Inflammatory macrophage treated with lipopolysaccharide for 1 hour (primary cell): ENCODE results near the gene ZSWIM7.
"Not testable (repeated sequence)": the region's sequence is repeated elsewhere in the genome, so short reads cannot be mapped to it uniquely, and the experiment has no call there.

Experiments
- DNase-seq, 2 donors: peaks; one replicate each; pipeline ENCODE4 v3.0.0-alpha.2; 2020 to 2022

Gene ZSWIM7

DNA sequence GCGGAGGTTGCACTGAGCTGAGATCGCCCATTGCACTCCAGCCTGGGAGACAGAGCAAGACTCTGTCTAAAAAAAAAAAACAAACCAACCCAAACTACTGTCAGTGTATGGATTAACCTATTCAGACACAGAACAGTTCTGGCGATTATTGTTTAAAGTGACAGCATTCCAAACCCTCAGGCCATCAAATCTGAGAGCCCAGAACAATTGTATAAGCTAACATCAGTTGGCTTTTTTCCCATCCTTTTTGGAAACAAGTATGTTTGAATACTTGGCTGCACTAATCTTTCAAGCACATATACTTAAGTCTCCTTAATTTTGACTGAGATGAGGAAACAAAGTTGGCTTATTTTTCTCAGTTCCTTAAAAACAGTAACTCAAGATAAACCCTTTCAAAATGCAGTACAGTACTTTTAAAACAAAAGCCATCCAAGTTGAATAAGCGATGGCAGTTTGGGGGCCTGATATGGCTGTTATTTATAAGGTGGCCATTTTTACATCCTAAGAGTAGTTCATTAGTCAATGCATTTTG lies 1.4 kb downstream of the ZSWIM7 start:
- DNase-seq = peak in 1 of 2 donors; percentile 43

DNA sequence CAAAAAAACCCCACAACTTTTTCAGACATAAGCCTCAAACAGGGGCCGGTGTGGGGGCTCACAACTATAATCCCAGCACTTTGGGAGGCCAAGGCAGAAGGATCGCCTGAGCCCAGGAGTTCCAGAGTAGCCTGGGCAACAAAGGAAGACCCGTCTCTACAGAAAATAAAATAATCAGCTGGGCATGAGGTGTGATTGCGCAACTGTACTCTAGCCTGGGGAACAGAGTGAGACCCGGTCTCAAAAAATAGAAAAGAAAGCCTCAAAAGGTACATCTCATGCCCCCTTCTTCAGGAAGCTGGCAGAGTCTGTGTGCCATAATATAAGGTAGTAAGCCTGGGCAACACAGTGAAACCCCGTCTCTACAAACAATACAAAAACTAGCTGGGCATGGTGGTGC lies 3.2 kb downstream of the ZSWIM7 start:
- no peak for DNase-seq

DNA sequence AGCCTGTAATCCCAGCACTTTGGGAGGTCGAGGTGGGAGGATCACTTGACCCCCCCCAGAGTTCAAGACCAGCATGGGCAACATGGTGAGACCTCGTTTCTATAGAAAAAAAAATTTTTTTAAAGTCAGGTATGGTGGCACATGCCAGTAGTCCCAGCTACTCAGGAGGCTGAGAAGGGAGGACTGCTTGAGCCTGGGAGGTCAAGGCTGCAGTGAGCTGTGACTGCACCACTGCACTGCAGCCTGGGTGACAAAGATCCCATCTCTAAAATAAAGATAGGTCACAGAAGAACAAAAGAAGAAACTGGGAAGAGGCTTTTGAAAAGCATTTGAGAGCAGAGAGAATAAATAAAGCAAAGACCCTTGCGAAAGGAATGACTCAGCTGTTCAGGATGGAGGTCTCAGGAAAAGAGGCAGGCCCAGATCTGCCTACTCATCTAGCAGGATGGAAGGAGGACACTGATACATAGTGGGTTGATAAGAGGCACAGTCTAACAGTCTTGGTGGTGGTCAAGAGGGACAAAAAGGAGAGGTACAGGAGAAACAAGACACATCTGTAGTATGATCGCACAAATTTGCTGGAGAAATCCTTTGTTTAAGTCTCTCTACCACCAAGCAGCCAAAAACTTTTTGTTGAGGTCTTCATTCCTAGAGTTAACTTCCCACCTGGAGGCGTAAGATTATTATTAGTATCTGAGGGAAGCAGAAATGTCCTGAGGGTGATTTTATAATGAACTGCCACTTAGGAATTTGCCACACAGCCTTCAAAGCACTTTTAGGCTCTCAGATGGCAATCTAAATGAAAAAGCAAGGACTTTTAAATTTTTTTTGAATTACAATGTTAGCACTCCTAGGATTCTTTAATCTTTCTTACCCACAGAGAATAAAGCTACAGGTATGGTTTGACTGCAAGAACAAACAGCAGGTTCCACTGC lies 17.6 kb downstream of the ZSWIM7 start:
- no peak for DNase-seq

DNA sequence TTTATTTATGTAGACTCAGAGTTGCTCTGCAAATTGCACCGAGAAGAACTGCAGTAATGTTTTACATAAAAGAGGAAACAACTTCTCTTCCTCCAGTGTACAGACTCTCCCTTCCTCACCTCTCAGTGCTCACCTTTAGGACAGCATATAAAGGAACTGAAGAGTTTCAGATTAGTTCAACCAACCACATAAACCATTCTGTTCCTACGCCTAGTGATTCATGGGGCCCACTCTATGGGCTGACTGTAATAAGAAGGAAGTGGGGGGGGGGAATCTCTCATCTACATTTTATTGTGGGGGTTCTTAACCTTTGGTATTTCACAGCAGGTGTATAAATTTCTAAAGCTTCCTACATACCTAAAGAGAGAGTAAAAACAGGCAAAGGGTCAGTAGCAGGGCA lies 18.3 kb downstream of the ZSWIM7 start:
- DNase-seq = no peak

GRCh38 chr17:15979013-15979412 lies 20.5 kb downstream of the ZSWIM7 start:
- DNase-seq = not testable (repeated sequence)

DNA sequence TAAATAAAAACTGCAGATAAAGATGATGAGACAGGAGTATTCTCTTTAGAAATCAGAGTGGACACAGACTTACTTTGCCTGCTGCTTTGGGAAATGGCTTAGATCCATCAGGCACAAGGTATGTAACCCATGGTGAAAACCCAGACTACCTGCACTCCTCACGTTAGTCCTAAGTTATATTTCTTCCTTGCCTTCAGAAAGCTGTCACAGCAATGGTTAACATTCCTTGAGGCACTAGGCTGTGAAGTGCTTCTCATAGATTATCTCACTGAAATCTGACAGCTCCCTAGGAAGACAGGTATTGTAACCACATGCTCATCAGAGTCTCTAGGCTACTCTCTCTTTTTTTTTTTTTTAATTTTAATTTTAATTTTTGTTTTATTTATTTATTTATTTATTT lies 20.9 kb downstream of the ZSWIM7 start:
- DNase-seq = no peak

- DNase-seq = no peak
These were observed 21.6 kb downstream of the ZSWIM7 start for GRCh38 chr17:15977894-15978293.

DNA sequence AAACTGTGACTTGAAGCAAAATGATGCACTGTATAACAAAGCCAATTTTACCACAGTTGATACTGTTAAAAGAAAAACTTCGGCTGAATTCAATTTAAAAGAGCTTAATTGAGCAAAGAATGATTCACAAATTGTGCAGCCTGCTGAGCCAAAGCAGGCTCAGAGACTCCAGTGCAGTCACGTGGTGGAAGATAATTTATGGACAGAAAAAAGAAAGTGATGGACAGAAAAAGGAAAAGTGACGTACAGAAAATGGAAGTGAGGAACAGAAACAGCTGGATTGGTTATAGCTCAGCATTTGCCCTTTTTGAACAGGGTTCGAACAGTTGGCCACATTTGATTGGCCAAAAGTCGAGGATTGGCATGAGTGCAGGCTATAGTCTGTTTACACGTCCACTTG lies 25.7 kb downstream of the ZSWIM7 start:
- DNase-seq = no peak

DNA sequence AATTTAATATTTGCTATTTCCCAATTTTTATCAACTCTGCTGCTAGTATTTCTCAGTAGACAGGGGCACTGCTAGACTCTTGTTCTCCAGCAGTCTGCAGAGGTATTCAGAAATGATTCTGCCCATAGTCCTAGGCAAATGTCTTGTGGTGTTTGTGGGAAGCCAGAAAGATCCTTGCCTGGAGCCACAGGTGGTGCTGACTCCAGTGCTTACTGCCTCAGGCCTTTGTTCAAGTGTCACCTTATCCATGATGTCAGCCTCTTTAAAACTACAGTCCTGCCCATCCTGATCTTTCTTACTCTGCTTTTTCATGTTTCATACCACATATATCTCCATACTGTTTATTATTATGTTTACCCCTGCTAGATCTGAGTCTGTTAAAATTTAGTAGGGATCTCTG lies 26.5 kb downstream of the ZSWIM7 start:
- DNase-seq = no peak

GRCh38 chr17:15972497-15972951 lies 27.0 kb downstream of the ZSWIM7 start:
- no peak for DNase-seq

DNA sequence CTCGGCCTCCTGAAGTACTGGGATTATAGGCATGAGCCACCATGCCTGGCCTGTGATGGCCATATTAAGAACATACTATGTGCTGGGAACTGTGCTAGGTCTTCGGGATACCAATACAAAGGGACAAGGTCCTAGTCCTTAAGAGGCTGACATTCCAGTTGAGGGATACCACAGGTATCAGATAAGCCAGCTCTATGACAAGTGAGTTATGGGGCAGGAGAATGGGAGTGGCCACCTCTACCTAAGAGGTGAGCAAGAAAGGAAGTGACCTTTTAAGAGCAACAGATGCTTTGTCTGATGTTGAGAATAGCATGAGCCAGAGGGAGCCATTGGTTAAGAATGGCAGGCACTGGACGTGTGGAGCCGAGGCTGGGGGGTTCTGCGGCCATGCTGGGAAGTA lies 27.6 kb downstream of the ZSWIM7 start:
- DNase-seq = no peak

- no peak for DNase-seq
These were observed 28.3 kb downstream of the ZSWIM7 start for GRCh38 chr17:15971098-15971678.

DNA sequence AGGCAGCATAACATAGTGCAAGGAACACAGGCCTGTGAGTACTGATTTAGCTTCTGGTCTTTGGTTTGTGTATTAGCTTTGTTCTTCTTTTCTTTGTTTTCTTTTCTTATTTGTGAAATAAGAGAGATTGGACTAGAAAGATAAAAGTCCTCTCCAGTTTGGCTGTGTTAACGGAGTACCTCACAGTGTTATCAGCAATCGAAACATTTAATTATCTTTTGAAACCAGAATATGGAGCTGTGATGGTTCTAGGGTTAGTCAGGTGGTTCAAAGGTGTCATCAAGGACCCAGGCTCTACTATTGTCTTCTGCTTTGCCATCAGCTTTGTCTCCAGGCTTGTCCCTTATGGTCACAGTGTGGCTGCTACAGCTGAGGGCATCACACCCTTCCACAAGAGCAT lies 29.0 kb downstream of the ZSWIM7 start:
- DNase-seq = no peak

- no peak for DNase-seq
These were observed 30.0 kb downstream of the ZSWIM7 start for GRCh38 chr17:15969463-15969862.

DNA sequence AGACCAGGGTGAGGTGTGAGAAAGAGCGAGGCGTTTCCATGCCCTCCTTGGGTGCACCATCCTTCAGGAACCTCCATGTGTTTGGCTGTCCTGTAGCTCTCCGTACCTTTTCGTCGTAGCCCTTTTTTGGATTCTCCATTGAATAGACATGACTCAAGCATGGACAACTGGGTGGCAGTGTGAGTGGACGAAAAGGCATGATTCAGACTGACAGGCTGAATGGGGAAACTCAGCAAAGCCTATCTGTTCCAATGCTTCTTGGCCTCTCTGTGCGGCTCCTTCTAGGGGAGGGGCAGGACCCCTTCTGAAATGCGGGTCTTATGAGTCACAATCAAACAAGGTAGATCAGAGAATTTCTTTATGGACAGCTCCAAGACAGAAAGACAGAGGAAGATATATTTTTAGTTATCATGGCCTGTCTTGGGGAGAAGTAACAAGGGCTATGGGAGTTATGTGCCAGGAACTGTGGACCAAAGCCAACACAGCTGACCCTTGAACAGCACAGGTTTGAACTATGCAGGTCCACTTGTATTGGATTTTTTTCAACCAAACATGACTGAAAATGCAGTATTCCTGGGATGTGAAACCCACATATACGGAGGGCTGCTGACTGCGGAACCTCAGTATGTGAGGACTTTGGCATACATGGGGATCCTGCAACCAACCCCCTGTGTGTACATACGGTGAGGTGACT lies 31.7 kb downstream of the ZSWIM7 start:
- no peak for DNase-seq

- no peak for DNase-seq
These were observed 32.6 kb downstream of the ZSWIM7 start for GRCh38 chr17:15966879-15967248.

GRCh38 chr17:15966183-15966878 lies 33.2 kb downstream of the ZSWIM7 start:
- DNase-seq = peak; percentile 62 to 71

DNA sequence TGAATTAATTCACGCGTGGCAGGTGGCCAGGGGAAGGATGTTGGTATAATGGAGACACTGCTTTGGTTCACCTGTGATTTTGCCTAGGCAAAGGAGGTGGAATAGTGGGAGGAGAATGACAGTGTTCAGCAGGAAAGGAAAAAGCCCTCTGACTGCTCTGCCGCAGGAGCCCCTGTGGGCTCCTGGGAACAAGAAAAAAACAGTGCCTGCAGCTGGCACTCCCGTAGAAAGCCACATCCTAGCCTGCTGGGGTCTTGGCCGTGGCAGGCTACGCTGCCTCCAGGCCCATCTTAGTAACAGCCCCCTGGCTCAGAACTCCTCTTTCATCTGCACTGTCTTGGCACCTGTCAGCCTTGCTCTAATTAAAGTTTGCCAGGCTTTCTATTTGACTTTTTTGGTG lies 34.0 kb downstream of the ZSWIM7 start:
- DNase-seq = no peak

DNA sequence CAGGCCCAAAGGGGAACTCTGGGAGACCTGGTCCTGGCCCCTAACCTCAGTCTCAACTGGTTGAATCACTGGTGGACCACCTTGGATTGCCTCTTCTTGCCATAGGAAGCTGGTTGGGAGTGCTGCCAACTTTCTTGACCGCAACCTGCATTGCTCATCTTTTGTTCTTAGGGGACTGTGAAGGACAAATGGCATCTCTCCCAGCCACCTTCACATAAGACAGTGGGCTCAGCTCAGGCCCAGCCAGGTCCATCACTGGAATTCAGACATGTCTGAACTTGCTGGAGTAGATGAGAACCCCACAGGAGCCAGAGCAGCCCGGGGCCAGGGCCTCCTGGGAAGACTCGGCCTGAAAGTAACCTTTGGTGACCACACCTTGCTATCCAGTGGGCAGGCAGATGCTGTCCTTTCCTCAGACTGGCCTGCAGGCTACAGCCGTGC lies 35.8 kb downstream of the ZSWIM7 start:
- no peak for DNase-seq

- no peak for DNase-seq
These were observed 41.0 kb downstream of the ZSWIM7 start for GRCh38 chr17:15958484-15958854.

DNA sequence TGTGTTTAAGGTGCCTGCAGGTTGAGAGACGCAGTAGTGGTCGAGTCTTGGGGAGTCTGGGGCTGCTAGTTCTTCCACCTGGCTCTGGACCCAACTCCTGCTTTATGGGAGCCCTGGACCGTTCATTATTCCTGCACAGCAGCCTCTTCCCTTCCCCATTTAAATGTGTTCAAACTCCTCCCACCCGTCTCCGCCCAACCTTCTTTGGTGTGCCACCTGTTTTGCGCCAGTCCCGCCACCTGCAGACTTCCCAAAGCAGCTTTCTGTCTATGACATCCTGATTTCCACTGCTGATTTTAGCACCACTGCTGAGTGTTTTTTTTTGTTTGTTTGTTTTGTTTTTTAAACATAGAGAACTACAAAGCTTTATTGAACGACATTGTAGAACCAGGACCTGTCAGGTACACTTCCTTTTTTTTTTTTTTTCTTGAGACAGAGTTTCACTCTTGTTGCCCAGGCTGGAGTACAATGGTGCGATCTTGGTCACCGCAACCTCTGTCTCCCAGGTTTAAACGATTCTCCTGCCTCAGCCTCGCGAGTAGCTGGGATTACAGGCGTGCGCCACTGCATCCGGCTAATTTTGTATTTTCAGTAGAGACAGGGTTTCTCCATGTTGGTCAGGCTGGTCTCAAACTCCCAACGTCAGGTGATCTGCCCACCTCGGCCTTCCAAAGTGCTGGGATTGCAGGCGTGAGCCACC lies 41.7 kb downstream of the ZSWIM7 start:
- DNase-seq = no peak

DNA sequence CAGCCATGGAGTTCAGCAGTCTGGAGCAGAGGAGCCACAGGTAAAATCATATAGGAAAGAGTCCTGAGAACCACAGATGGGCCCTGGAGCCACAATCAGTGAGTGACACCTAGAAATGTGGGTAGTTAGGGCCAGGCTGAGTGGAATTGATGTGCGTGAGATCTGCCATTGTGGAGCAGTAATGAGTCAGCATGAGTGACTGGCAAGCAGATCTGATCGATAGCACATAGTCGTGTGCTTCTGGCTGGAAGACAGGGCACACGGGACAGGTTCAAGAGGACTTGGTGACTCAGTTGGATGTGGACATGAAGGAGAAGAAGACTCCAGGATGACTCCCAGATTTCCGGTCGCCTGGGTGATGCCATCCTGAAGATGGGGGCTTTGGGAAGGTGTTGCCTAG lies 42.3 kb downstream of the ZSWIM7 start:
- DNase-seq = no peak
